ENCODE measurements around the gene NOC3L. TPM values are rescaled to one million over a fixed set of nuclear protein-coding genes. Genes with fewer than 3 reads are reported as not detected.

The NOC3L gene
- total and polyA plus RNA-seq, 9 of the 15 experiments (the other 6 are each of a cell fraction or from before 2014, with no cell fraction given), result 23.8 to 57.6 (median 32.6) TPM

GRCh38 chr10:94402204-94402842 lies 39.6 kb upstream of the NOC3L start, which contains the start of gene TBC1D12 (continued):
- TF ChIP-seq CCNT2 (IDR thresholded peaks at IDR 0.05; ENCODE audit: borderline replicate concordance, extremely low read depth, insufficient read length, low read depth, low read length) (no peak), EGR1 (conservative IDR thresholded peaks at IDR 0.05) (peak; percentile 54), ZNF518B (CRISPR knock-in tag; IDR thresholded peaks at IDR 0.05) (no peak), ZNF224 (CRISPR knock-in tag; IDR thresholded peaks at IDR 0.05) (no peak), ZNF24 (IDR thresholded peaks at IDR 0.05) (no peak), SMARCA5 (IDR thresholded peaks at IDR 0.05) (no peak), TSHZ1 (CRISPR knock-in tag; IDR thresholded peaks at IDR 0.05) (no peak), GTF2E2 (tag; IDR thresholded peaks at IDR 0.05) (no peak), ZNF277 (CRISPR knock-in tag; IDR thresholded peaks at IDR 0.05; ENCODE audit: borderline replicate concordance) (no peak), ZNF785 (CRISPR knock-in tag; IDR thresholded peaks at IDR 0.05) (no peak), NFE2L1 (tag; IDR thresholded peaks at IDR 0.05; ENCODE audit: borderline replicate concordance, low read depth) (no peak), ZNF639 (CRISPR knock-in tag; conservative IDR thresholded peaks at IDR 0.05 in 1 of 2, IDR thresholded peaks at IDR 0.05 in 1 of 2) (no peak), ZFP30 (CRISPR knock-in tag; IDR thresholded peaks at IDR 0.05; ENCODE audit: borderline replicate concordance) (no peak), ZNF253 (CRISPR knock-in tag; conservative IDR thresholded peaks at IDR 0.05) (no peak), FOXO4 (CRISPR knock-in tag; IDR thresholded peaks at IDR 0.05) (no peak)
